ENCODE data around the gene VTI1A. TPM values are rescaled to one million over a fixed set of nuclear protein-coding genes. Genes with fewer than 3 reads are reported as not detected.

VTI1A gene
- total and polyA plus RNA-seq, 9 of the 15 experiments (the other 6 are each of a cell fraction or from before 2014, with no cell fraction given) = 9.3 to 21.4 (median 16.0) TPM

DNA sequence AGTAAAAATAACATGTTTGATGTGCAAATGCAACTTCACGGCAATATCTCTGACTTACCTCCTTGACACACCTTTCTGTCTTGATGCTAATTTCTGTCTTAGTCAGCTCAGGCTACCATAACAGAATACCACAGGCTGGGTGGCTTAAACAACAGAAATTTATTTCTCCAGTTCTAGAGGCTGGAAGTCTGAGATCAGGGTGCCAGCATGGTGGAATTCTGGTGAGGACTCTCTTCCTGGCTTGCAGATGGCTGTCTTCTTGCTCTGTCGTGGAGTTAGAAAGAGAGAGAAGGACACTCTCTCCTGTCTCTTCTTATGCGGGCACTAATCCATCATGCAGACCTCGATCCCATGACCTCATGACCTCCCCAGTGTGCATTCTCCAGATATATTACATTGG lies 134.9 kb downstream of the VTI1A start:
- Histone ChIP-seq H3K9ac (ENCODE audit: insufficient read depth in 1 of 2, low read depth in 2 of 2, low read length in 2 of 2) (no peak overlapping the region), H4K20me1 (replicated peaks; ENCODE audit: control insufficient read depth, insufficient read depth, low read length) (no peaks in the 10 kb centered on the region), H3K27me3 (ENCODE audit: control insufficient read depth in 2 of 2, insufficient read depth in 2 of 2, low read length in 2 of 2) (no peaks in the 10 kb centered on the region), H2AFZ (ENCODE audit: low read depth, low read length) (no peak overlapping the region), H3K36me3 (ENCODE audit: control insufficient read depth, insufficient read depth, low read length) (no peaks in the 10 kb centered on the region), H3K79me2 (ENCODE audit: control insufficient read depth, insufficient read depth, low read length) (no peaks in the 10 kb centered on the region), H3K9me1 (ENCODE audit: control insufficient read depth, insufficient read depth, low read length) (no peaks in the 10 kb centered on the region), H3K4me1 (replicated peaks in 1 of 2; ENCODE audit: control insufficient read depth in 2 of 2, insufficient read depth in 2 of 2, low read length in 2 of 2) (no peaks in the 10 kb centered on the region), H3K27ac (ENCODE audit: extremely low read depth, low read depth, low read length) (no peak overlapping the region), H3K4me3 (no peak overlapping the region), H3K9me3 (replicated peaks; ENCODE audit: control insufficient read depth, insufficient read depth, low read depth, low read length) (no peaks in the 10 kb centered on the region), H3K4me2 (ENCODE audit: insufficient read depth, low read length) (no peak overlapping the region)
- FAIRE-seq (no peak), DNase-seq (ENCODE audit: extremely low read depth in 1 of 4, low spot score in 3 of 4) (no peak), ATAC-seq (no peak)
- POLR2A ChIA-PET = no interaction called here
- BruUV-seq (replicated peaks) = no TSS peak
- CTCF ChIA-PET (ENCODE audit: low intra/inter-chr PET ratio) = no interaction called here
- TF ChIP-seq NFE2L1 (tag; IDR thresholded peaks at IDR 0.05; ENCODE audit: borderline replicate concordance, low read depth) (no peak), ZNF232 (CRISPR knock-in tag; IDR thresholded peaks at IDR 0.05) (no peak), SMAD1 (IDR thresholded peaks at IDR 0.05; ENCODE audit: low read depth, low read length, partially characterized antibody) (no peak), TAL1 (IDR thresholded peaks at IDR 0.05) (no peak), GTF2E2 (tag; IDR thresholded peaks at IDR 0.05) (no peak), RBM17 (IDR thresholded peaks at IDR 0.05; ENCODE audit: borderline replicate concordance, low read depth, low read length) (no peak), CREB1 (IDR thresholded peaks at IDR 0.05) (no peak), CREB1 (CRISPR knock-in tag; IDR thresholded peaks at IDR 0.05) (no peak), ZFX (CRISPR knock-in tag; IDR thresholded peaks at IDR 0.05) (no peak), SMC3 (conservative IDR thresholded peaks at IDR 0.05; ENCODE audit: insufficient read depth, low read depth, low read length) (no peak), SMAD2 (IDR thresholded peaks at IDR 0.05; ENCODE audit: low read depth, low read length) (no peak), MAFG (tag; conservative IDR thresholded peaks at IDR 0.05) (no peak), MYBL2 (IDR thresholded peaks at IDR 0.05; ENCODE audit: low read depth) (no peak), MYBL2 (CRISPR knock-in tag; IDR thresholded peaks at IDR 0.05; ENCODE audit: borderline replicate concordance) (no peak), IFI16 (CRISPR knock-in tag; IDR thresholded peaks at IDR 0.05) (no peak), ZSCAN32 (CRISPR knock-in tag; IDR thresholded peaks at IDR 0.05) (no peak), ZFPM2 (CRISPR knock-in tag; IDR thresholded peaks at IDR 0.05) (no peak), ADNP (tag; IDR thresholded peaks at IDR 0.05) (no peak)
- TF ChIP-seq, protein P1, sequence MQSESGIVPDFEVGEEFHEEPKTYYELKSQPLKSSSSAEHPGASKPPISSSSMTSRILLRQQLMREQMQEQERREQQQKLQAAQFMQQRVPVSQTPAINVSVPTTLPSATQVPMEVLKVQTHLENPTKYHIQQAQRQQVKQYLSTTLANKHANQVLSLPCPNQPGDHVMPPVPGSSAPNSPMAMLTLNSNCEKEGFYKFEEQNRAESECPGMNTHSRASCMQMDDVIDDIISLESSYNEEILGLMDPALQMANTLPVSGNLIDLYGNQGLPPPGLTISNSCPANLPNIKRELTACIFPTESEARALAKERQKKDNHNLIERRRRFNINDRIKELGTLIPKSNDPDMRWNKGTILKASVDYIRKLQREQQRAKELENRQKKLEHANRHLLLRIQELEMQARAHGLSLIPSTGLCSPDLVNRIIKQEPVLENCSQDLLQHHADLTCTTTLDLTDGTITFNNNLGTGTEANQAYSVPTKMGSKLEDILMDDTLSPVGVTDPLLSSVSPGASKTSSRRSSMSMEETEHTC (IDR thresholded peaks at IDR 0.05) = no peak
- TF ChIP-seq, protein P2, sequence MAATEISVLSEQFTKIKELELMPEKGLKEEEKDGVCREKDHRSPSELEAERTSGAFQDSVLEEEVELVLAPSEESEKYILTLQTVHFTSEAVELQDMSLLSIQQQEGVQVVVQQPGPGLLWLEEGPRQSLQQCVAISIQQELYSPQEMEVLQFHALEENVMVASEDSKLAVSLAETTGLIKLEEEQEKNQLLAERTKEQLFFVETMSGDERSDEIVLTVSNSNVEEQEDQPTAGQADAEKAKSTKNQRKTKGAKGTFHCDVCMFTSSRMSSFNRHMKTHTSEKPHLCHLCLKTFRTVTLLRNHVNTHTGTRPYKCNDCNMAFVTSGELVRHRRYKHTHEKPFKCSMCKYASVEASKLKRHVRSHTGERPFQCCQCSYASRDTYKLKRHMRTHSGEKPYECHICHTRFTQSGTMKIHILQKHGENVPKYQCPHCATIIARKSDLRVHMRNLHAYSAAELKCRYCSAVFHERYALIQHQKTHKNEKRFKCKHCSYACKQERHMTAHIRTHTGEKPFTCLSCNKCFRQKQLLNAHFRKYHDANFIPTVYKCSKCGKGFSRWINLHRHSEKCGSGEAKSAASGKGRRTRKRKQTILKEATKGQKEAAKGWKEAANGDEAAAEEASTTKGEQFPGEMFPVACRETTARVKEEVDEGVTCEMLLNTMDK (IDR thresholded peaks at IDR 0.05; ENCODE audit: borderline replicate concordance, insufficient read depth, low read depth, low read length, poor library complexity, severe bottlenecking) = no peak
- TF ChIP-seq, protein P3, sequence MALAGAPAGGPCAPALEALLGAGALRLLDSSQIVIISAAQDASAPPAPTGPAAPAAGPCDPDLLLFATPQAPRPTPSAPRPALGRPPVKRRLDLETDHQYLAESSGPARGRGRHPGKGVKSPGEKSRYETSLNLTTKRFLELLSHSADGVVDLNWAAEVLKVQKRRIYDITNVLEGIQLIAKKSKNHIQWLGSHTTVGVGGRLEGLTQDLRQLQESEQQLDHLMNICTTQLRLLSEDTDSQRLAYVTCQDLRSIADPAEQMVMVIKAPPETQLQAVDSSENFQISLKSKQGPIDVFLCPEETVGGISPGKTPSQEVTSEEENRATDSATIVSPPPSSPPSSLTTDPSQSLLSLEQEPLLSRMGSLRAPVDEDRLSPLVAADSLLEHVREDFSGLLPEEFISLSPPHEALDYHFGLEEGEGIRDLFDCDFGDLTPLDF (CRISPR knock-in tag; IDR thresholded peaks at IDR 0.05) = no peak
- intact Hi-C loops (cut with micrococcal nuclease) = no loop called here
- 43% methylated on average over 4 of the region's 4 CpGs for WGBS (ENCODE audit: insufficient coverage, low coverage, missing lambda C conversion rate)
- in situ Hi-C loops (cut with MboI) = no loop called here

All from K562 (cell line).